HepG2 (cell line): ENCODE data around the gene U2AF1L4. TPM values are rescaled to one million over a fixed set of nuclear protein-coding genes. Genes with fewer than 3 reads are reported as not detected.

Source experiments
- HNRNPK ChIP-seq: fragments of 200-400 bp; formaldehyde crosslinking; IDR thresholded peaks from 2 replicates; pipeline ENCODE4 v1.6.1; 2018; ENCODE audit warnings: low read length, low read depth, moderate library complexity, mild to moderate bottlenecking; ENCODE audit not compliant: poor library complexity, severe bottlenecking
- MED1 ChIP-seq: sonication (generic); formaldehyde crosslinking; IDR thresholded peaks from 2 replicates; pipeline ENCODE4 v1.4.0; 2020; ENCODE audit warnings: missing genetic modification reagents
- MEIS1 ChIP-seq: sonication (generic); formaldehyde crosslinking; IDR thresholded peaks from 2 replicates; pipeline ENCODE4 v1.9.0; 2021; ENCODE audit warnings: mild to moderate bottlenecking, missing genetic modification reagents, moderate library complexity, borderline replicate concordance
- NFE2L1 ChIP-seq: sonication (generic); formaldehyde crosslinking; IDR thresholded peaks from 2 replicates; pipeline ENCODE4 v1.4.0; 2020; ENCODE audit warnings: missing genetic modification reagents, mild to moderate bottlenecking, borderline replicate concordance
- PAXIP1 ChIP-seq: sonication (generic); formaldehyde crosslinking; conservative IDR thresholded peaks from 2 replicates; pipeline ENCODE4 v1.4.0; 2020; ENCODE audit warnings: mild to moderate bottlenecking, missing genetic modification reagents, moderate library complexity
- ZEB1 ChIP-seq: IDR thresholded peaks from 2 replicates; pipeline ENCODE4 v1.6.1; 2012; ENCODE audit warnings: mild to moderate bottlenecking, low read depth, inconsistent platforms; ENCODE audit not compliant: insufficient replicate concordance
- ZNF546 ChIP-seq: sonication (generic); formaldehyde crosslinking; conservative IDR thresholded peaks from 2 replicates; pipeline ENCODE4 v1.8.1; 2023; ENCODE audit warnings: mild to moderate bottlenecking, missing genetic modification reagents
- ZNF782 ChIP-seq: sonication (generic); formaldehyde crosslinking; IDR thresholded peaks from 2 replicates; pipeline ENCODE4 v1.4.0; 2020; ENCODE audit warnings: missing genetic modification reagents, mild to moderate bottlenecking, borderline replicate concordance
- polyA plus RNA-seq, 8 experiments: library from polyadenylated mRNA; depleted of rRNA in 3 of 8; stranded (reverse) in 7 of 8; unstranded in 1 of 8; fragments of >200 nt; fragmentation: Illumina TruSeq in 4 of 8; extraction: Trizol in 4 of 8; gene quantifications; 2 replicates each; pipeline versions ENCODE4 v1.2.1 to v1.2.3, GENCODE V29; 2011 to 2016; ENCODE audit warnings: low read depth in 4 of 8, missing spikeins in 1 of 8, mixed read lengths in 1 of 8; ENCODE audit not compliant: insufficient read depth in 1 of 8
- total RNA-seq, 5 experiments: library from RNA; depleted of rRNA; stranded (reverse); fragments of >200 nt; fragmentation: Illumina TruSeq; extraction: Trizol; gene quantifications; 2 replicates each; pipeline ENCODE4 v1.2.3, GENCODE V29; 2016; ENCODE audit warnings: low read depth in 1 of 5
- TF ChIP-seq, protein P1 (sequence below): IDR thresholded peaks from 2 replicates; pipeline ENCODE4 v1.6.1; 2016; ENCODE audit warnings: missing biosample characterization, missing genetic modification reagents, low read depth
- TF ChIP-seq, protein P2 (sequence below): sonication (generic); formaldehyde crosslinking; IDR thresholded peaks from 2 replicates; pipeline ENCODE4 v1.4.0; 2020; ENCODE audit warnings: mild to moderate bottlenecking, missing genetic modification reagents
- TF ChIP-seq, protein P3 (sequence below): sonication (generic); formaldehyde crosslinking; IDR thresholded peaks from 2 replicates; pipeline ENCODE4 v1.4.0; 2020; ENCODE audit warnings: mild to moderate bottlenecking, missing genetic modification reagents

Gene U2AF1L4
- total and polyA plus RNA-seq, 2 of the 13 experiments (the other 11 are each of a cell fraction or from before 2014, with no cell fraction given): 7.9 to 15.4 TPM

- TF ChIP-seq, protein P1, sequence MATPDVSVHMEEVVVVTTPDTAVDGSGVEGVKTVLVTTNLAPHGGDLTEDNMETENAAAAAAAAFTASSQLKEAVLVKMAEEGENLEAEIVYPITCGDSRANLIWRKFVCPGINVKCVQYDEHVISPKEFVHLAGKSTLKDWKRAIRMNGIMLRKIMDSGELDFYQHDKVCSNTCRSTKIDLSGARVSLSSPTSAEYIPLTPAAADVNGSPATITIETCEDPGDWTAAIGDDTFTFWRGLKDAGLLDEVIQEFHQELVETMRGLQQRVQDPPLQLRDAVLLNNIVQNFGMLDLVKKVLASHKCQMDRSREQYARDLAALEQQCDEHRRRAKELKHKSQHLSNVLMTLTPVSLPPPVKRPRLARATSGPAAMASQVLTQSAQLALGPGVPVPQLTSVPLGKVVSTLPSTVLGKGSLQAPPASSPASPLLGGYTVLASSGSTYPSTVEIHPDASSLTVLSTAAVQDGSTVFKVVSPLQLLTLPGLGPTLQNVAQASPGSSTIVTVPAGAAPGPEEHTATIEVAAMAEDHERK: 0 out of 2 replicates have a peak, but pooled peaks have one; percentile 57
- TF ChIP-seq MEIS1 (CRISPR knock-in tag) (peak; percentile 42), ZEB1 (peak; percentile 15), PAXIP1 (peak; percentile 21; the same call in 1 of the 2 replicates), NFE2L1 (CRISPR knock-in tag) (no peak), MED1 (CRISPR knock-in tag) (peak; percentile 54), HNRNPK (no peak), ZNF546 (CRISPR knock-in tag) (peak; percentile 81; the same call in 1 of the 2 replicates), ZNF782 (0 out of 2 replicates have a peak, but pooled peaks have one; percentile 35)
- TF ChIP-seq, protein P2, sequence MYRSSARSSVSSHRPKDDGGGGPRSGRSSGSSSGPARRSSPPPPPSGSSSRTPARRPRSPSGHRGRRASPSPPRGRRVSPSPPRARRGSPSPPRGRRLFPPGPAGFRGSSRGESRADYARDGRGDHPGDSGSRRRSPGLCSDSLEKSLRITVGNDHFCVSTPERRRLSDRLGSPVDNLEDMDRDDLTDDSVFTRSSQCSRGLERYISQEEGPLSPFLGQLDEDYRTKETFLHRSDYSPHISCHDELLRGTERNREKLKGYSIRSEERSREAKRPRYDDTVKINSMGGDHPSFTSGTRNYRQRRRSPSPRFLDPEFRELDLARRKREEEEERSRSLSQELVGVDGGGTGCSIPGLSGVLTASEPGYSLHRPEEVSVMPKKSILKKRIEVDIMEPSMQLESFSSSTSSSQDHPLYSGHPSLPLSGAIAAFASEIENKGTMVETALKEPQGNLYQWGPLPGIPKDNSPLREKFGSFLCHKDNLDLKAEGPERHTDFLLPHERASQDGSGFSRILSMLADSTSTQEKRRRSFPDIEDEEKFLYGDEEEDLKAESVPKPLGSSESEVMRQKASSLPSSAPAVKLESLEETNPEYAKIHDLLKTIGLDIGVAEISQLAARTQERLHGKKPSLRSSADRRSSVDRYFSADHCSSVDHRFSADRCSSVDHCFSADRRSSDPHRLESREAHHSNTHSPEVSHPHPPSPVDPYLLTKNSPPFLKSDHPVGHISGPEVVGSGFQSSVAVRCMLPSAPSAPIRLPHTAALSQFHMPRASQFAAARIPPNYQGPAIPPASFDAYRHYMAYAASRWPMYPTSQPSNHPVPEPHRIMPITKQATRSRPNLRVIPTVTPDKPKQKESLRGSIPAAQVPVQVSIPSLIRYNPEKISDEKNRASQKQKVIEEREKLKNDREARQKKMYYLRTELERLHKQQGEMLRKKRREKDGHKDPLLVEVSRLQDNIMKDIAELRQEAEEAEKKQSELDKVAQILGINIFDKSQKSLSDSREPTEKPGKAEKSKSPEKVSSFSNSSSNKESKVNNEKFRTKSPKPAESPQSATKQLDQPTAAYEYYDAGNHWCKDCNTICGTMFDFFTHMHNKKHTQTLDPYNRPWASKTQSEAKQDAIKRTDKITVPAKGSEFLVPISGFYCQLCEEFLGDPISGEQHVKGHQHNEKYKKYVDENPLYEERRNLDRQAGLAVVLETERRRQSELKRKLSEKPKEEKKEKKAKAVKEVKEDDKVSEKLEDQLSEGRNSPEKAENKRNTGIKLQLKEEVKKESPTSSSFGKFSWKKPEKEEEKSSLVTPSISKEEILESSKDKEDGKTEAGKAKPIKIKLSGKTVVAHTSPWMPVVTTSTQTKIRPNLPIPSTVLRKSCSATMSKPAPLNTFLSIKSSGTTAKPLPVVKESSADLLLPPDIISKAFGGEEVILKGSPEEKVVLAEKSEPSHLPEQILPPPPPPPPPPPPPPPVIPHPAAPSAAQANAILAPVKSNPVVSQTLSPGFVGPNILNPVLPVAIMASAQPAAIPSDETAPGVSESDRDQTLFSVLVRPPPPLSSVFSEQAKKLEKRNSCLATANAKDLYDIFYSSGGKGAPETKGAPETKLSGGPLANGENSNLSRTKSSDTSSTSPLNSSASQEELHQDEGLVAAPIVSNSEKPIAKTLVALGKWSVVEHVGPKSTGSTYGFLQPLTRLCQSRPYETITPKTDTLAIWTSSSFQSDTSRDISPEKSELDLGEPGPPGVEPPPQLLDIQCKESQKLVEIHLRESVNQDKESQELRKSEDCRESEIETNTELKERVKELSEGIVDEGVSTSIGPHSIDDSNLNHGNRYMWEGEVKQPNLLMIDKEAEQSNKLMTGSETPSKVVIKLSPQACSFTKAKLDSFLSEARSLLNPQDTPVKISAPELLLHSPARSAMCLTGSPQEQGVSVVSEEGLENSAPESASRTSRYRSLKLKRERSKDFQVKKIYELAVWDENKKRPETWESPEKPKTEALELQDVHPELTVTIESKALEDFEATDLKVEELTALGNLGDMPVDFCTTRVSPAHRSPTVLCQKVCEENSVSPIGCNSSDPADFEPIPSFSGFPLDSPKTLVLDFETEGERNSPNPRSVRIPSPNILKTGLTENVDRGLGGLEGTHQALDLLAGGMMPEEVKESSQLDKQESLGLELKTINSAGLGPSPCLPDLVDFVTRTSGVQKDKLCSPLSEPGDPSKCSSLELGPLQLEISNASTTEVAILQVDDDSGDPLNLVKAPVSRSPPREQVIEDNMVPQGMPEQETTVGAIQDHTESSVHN (CRISPR knock-in tag): no peak; the same call in 1 of the 2 replicates
- TF ChIP-seq, protein P3, sequence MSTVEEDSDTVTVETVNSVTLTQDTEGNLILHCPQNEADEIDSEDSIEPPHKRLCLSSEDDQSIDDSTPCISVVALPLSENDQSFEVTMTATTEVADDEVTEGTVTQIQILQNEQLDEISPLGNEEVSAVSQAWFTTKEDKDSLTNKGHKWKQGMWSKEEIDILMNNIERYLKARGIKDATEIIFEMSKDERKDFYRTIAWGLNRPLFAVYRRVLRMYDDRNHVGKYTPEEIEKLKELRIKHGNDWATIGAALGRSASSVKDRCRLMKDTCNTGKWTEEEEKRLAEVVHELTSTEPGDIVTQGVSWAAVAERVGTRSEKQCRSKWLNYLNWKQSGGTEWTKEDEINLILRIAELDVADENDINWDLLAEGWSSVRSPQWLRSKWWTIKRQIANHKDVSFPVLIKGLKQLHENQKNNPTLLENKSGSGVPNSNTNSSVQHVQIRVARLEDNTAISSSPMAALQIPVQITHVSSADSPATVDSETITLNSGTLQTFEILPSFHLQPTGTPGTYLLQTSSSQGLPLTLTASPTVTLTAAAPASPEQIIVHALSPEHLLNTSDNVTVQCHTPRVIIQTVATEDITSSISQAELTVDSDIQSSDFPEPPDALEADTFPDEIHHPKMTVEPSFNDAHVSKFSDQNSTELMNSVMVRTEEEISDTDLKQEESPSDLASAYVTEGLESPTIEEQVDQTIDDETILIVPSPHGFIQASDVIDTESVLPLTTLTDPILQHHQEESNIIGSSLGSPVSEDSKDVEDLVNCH (CRISPR knock-in tag): no peak
Observed at GRCh38 chr19:35716801-35717664, 28.2 kb downstream of the U2AF1L4 start (continued).
